IPS DF 6.9 (cell line): ENCODE results near the gene PPP2R5A.

Experiments
- DNase-seq: peaks from one replicate; pipeline ENCODE4 v3.0.0-alpha.2; 2013; ENCODE audit warnings: low read depth, low spot score
- H3K27ac ChIP-seq: one replicate; pipeline ENCODE4 v1.5.1; 2013; ENCODE audit warnings: low read length, control low read depth
- H3K27me3 ChIP-seq: 2 replicates; pipeline ENCODE4 v1.6.1; 2013; ENCODE audit warnings: mild to moderate bottlenecking, low read length; ENCODE audit not compliant: control insufficient read depth, insufficient read depth
- H3K36me3 ChIP-seq: 2 replicates; pipeline ENCODE4 v1.6.1; 2013; ENCODE audit warnings: low read length; ENCODE audit not compliant: control insufficient read depth, insufficient read depth
- H3K4me1 ChIP-seq: 2 replicates; pipeline ENCODE4 v1.6.1; 2013; ENCODE audit warnings: low read length; ENCODE audit not compliant: control insufficient read depth, insufficient read depth
- H3K4me3 ChIP-seq: 2 replicates; pipeline ENCODE4 v1.5.1; 2013; ENCODE audit warnings: mild to moderate bottlenecking, low read length
- H3K9me3 ChIP-seq: 2 replicates; pipeline ENCODE4 v1.6.1; 2013; ENCODE audit warnings: low read length, inconsistent platforms; ENCODE audit not compliant: control insufficient read depth, insufficient read depth
- WGBS: extraction: QIAGEN DNeasy Blood & Tissue Kit; methylation state at CpG from one replicate; pipeline ENCODE4 v1.1.7; 2013; ENCODE audit warnings: mixed read lengths, missing lambda C conversion rate; ENCODE audit not compliant: insufficient read length, insufficient coverage; 5-methylcytosine and 5-hydroxymethylcytosine counted together

Gene PPP2R5A

GRCh38 chr1:212284744-212285684 lies at the start of gene PPP2R5A:
TSS of gene PPP2R5A (plus strand) at chr1:212285410. CDS start at chr1:212286111, 701 bp downstream.
- no CpG with 5 or more reads among the region's 92 CpGs for WGBS
- no peaks in the 10 kb centered on the region for H3K4me1 ChIP-seq
- peak; percentile 90 for DNase-seq

GRCh38 chr1:212235857-212236256 lies 49.4 kb upstream of the PPP2R5A start:
- H3K27me3 ChIP-seq = no peaks in the 10 kb centered on the region
- H3K27ac ChIP-seq = no peak overlapping the region
- no peaks in the 10 kb centered on the region for H3K9me3 ChIP-seq
- no peak for DNase-seq
- no CpG with 5 or more reads among the region's 5 CpGs for WGBS
- no peaks in the 10 kb centered on the region for H3K4me1 ChIP-seq
- no peaks in the 10 kb centered on the region for H3K36me3 ChIP-seq
- H3K4me3 ChIP-seq = no peak overlapping the region

More at GRCh38 chr1:212284744-212285684, at the start of gene PPP2R5A:
- Histone ChIP-seq H3K27me3 (no peaks in the 10 kb centered on the region), H3K4me3 (peak within 1 kb of the TSS; percentile 87), H3K9me3 (no peaks in the 10 kb centered on the region), H3K27ac (no peak within 1 kb of the TSS), H3K36me3 (no peaks in the 10 kb centered on the region)

DNA sequence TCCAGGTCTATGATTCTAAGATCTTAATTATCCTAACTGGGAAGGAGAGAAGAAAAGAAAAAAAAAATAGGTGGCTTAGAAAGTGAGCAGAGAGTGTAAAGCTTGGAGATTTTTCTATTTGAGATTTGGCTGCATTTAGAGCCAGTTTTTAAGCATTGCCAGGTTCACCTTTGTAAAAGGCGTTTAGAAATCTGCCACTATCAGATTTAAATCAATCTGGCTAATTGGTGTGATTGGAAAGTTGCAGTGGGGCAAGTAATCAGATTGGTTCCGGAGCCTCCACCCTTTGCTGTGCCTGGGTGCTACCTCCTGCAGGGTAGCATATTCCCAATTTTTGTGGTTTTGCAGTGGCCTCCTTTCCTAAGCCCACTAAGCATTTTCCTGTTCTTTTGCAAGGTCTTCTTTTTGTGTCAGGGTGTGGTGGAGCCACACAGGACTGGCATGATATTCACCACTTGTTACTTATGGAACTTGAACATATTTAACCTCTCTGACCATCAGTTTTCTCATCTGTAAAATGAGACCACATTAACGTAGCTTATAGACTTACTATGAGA lies 48.5 kb upstream of the PPP2R5A start:
- no peak overlapping the region for H3K4me3 ChIP-seq
- no peak for DNase-seq
- H3K27ac ChIP-seq = no peak overlapping the region
- H3K4me1 ChIP-seq = no peaks in the 10 kb centered on the region
- no peaks in the 10 kb centered on the region for H3K36me3 ChIP-seq
- H3K9me3 ChIP-seq = no peaks in the 10 kb centered on the region
- H3K27me3 ChIP-seq = no peaks in the 10 kb centered on the region
- WGBS = no CpG with 5 or more reads among the region's 3 CpGs

- Histone ChIP-seq H3K36me3 (no peaks in the 10 kb centered on the region), H3K27me3 (no peaks in the 10 kb centered on the region), H3K4me1 (no peaks in the 10 kb centered on the region), H3K9me3 (no peaks in the 10 kb centered on the region), H3K4me3 (no peak overlapping the region), H3K27ac (no peak overlapping the region)
- DNase-seq = no peak
These were observed 47.6 kb upstream of the PPP2R5A start for GRCh38 chr1:212237651-212238050.

GRCh38 chr1:212238552-212238951 lies 46.7 kb upstream of the PPP2R5A start:
- Histone ChIP-seq H3K4me1 (no peaks in the 10 kb centered on the region), H3K4me3 (no peak overlapping the region), H3K27ac (no peak overlapping the region), H3K36me3 (no peaks in the 10 kb centered on the region), H3K9me3 (no peaks in the 10 kb centered on the region), H3K27me3 (no peaks in the 10 kb centered on the region)
- no peak for DNase-seq
- no CpG with 5 or more reads among the region's 4 CpGs for WGBS

DNA sequence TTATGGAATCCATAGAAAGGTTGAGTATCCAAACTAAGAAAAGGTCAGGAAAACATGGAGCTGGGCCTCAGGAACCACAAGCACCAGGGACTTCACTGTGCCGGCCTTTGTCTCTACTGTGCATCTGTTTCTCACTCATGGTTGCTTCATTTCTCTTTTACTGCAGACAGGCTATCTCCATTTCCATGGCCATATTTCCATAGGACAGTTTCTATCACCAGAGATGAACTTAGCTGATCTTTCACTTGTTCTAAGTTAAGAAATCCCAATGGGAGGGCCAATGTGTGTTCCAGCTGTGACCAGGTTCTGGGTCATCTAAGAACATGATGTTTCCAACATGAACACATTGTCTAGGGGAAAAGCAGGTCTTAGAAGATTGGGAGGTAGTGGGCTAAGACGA lies 43.7 kb upstream of the PPP2R5A start:
- no peaks in the 10 kb centered on the region for H3K4me1 ChIP-seq
- DNase-seq = no peak
- H3K9me3 ChIP-seq = no peaks in the 10 kb centered on the region
- no peaks in the 10 kb centered on the region for H3K27me3 ChIP-seq
- H3K36me3 ChIP-seq = no peaks in the 10 kb centered on the region
- WGBS = no CpG with 5 or more reads among the region's 2 CpGs
- H3K4me3 ChIP-seq = no peak overlapping the region
- H3K27ac ChIP-seq = no peak overlapping the region

- H3K27me3 ChIP-seq = no peaks in the 10 kb centered on the region
These were observed 43.3 kb upstream of the PPP2R5A start for GRCh38 chr1:212241957-212242287.

GRCh38 chr1:212242288-212242984 lies 42.8 kb upstream of the PPP2R5A start:
- Histone ChIP-seq H3K9me3 (no peaks in the 10 kb centered on the region), H3K4me3 (no peak overlapping the region), H3K4me1 (no peaks in the 10 kb centered on the region), H3K36me3 (no peaks in the 10 kb centered on the region), H3K27me3 (no peaks in the 10 kb centered on the region), H3K27ac (no peak overlapping the region)
- no peak for DNase-seq
- no CpG with 5 or more reads among the region's 11 CpGs for WGBS

More at GRCh38 chr1:212241957-212242287, 43.3 kb upstream of the PPP2R5A start:
- no peaks in the 10 kb centered on the region for H3K4me1 ChIP-seq
- no peak overlapping the region for H3K4me3 ChIP-seq
- no peaks in the 10 kb centered on the region for H3K36me3 ChIP-seq
- H3K9me3 ChIP-seq = no peaks in the 10 kb centered on the region
- no peak for DNase-seq
- no peak overlapping the region for H3K27ac ChIP-seq
- no CpG with 5 or more reads among the region's 4 CpGs for whole genome bisulfite sequencing

GRCh38 chr1:212242985-212243308 lies 42.3 kb upstream of the PPP2R5A start:
- no peaks in the 10 kb centered on the region for H3K9me3 ChIP-seq
- H3K4me1 ChIP-seq = no peaks in the 10 kb centered on the region
- H3K27me3 ChIP-seq = no peaks in the 10 kb centered on the region
- no peaks in the 10 kb centered on the region for H3K36me3 ChIP-seq
- H3K27ac ChIP-seq = no peak overlapping the region
- no peak overlapping the region for H3K4me3 ChIP-seq
- no CpG with 5 or more reads among the region's 1 CpG for WGBS
- DNase-seq = no peak

DNA sequence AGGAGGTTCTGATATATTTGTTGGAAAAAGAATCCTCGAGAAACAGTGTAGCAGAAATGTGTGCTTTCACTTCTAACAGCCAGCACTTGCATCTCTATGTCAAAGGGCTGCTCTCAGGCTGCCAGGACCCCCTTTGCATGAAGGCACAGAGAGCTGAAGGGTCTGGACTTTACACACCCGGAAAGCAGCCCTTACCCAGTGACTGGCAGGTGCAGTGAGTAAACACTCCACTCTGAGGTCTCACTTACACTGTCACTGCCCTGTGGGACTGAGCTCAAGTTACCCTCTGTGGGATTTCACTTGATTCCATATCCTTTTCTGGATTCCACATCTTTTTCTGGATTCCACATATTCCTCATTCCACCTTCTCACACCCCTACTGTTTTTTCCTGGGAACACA lies 40.8 kb upstream of the PPP2R5A start:
- H3K36me3 ChIP-seq = no peaks in the 10 kb centered on the region
- H3K9me3 ChIP-seq = no peaks in the 10 kb centered on the region
- no peaks in the 10 kb centered on the region for H3K4me1 ChIP-seq
- no CpG with 5 or more reads among the region's 2 CpGs for WGBS
- DNase-seq = no peak
- no peak overlapping the region for H3K4me3 ChIP-seq
- no peak overlapping the region for H3K27ac ChIP-seq
- H3K27me3 ChIP-seq = no peaks in the 10 kb centered on the region
